GM12891 (cell line): ENCODE results near the gene TMEM239.

Source experiments
- POLR2A ChIP-seq: IDR thresholded peaks from 2 replicates; pipeline ENCODE4 v1.6.1; 2011; ENCODE audit warnings: low read depth, low read length, control low read depth
- POLR2AphosphoS5 ChIP-seq: IDR thresholded peaks from 2 replicates; pipeline ENCODE4 v1.6.1; 2011; ENCODE audit warnings: low read depth, low read length, control low read depth
- POU2F2 ChIP-seq: IDR thresholded peaks from 2 replicates; pipeline ENCODE4 v1.6.1; 2011; ENCODE audit warnings: low read depth, mild to moderate bottlenecking, control low read depth, low read length, moderate library complexity
- SPI1 ChIP-seq: IDR thresholded peaks from 2 replicates; pipeline ENCODE4 v1.6.1; 2011; ENCODE audit warnings: low read depth, low read length, control low read depth
- TAF1 ChIP-seq: IDR thresholded peaks from 2 replicates; pipeline ENCODE4 v1.6.1; 2011; ENCODE audit warnings: low read depth, low read length, control low read depth

DNA sequence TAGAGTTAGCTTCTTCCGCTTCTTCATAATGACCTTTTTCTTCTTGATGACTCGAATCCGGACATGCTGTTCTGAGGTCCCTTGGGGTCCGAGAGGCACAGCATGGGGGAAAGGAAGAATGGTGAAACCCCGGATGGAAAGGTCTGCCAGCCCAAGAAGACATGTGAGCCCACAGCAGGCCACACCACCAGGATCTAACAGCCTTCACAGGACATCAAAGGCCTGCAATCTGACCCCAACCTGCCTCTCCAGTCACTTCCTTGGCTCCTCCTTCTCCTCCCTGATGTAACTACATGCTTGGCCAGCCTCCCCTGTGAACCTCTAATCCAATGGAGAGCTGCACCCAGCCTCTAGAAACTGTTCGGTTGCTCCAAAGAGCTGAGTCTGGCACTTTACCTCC is 17.4 kb upstream of the TMEM239 start:
- TF ChIP-seq POLR2A (no peak), POLR2AphosphoS5 (no peak), TAF1 (no peak), SPI1 (no peak), POU2F2 (no peak)
